Endothelial cell of umbilical vein (primary cell): ENCODE data around the gene LAMB4. TPM values are rescaled to one million over a fixed set of nuclear protein-coding genes. Genes with fewer than 3 reads are reported as not detected.
A peak's percentile ranks its signal among the peaks of the same experiment; 100 is the strongest.

Experiments used
- BruUV-seq: library from RNA; stranded (reverse); fragments of 400-500 nt; replicated peaks from 2 replicates; lab custom pipeline; 2021; lab: Mats Ljungman, UMichigan
- CTCF ChIA-PET: fragments of 300-600, 350-600 bp; sonication (Branson Sonifier 250); formaldehyde crosslinking; loops from one replicate; lab custom pipeline; 2021; ENCODE audit warnings: antibody characterized with exemption, inconsistent platforms; lab: Charles Lee
- POLR2A ChIA-PET: fragments of 300-600, 350-600 bp; sonication (Branson Sonifier 250); formaldehyde crosslinking; loops from one replicate; lab custom pipeline; 2021; ENCODE audit warnings: antibody characterized with exemption, inconsistent platforms; lab: Charles Lee
- DNase-seq: peaks from one replicate; pipeline ENCODE4 v3.0.0-alpha.2; 2011; ENCODE audit warnings: low read depth, low spot score
- FAIRE-seq: peaks from 2 replicates; lab custom pipeline; 2011; peaks lifted over from hg19 to GRCh38; lab: Jason Lieb, UNC
- H2AFZ ChIP-seq: 2 replicates; pipeline ENCODE4 v1.6.0; 2012; ENCODE audit warnings: low read depth, low read length, control low read depth, inconsistent platforms
- H3K27ac ChIP-seq: 2 replicates; pipeline ENCODE4 v1.5.1; 2011; ENCODE audit warnings: low read depth, mild to moderate bottlenecking, control low read depth, low read length, moderate library complexity; ENCODE audit not compliant: insufficient read depth
- H3K27me3 ChIP-seq, 2 experiments: 2 replicates each; pipeline versions ENCODE4 v1.6.0 to v1.6.1; 2011; ENCODE audit warnings: low read length in 2 of 2, mixed read lengths in 1 of 2; ENCODE audit not compliant: control insufficient read depth in 2 of 2, insufficient read depth in 2 of 2
- H3K36me3 ChIP-seq, 2 experiments: 2 replicates in 1 of 2; 3 replicates in 1 of 2; pipeline ENCODE4 v1.5.1; 2011; ENCODE audit warnings: low read length in 2 of 2, mild to moderate bottlenecking in 1 of 2, moderate library complexity in 1 of 2; ENCODE audit not compliant: control insufficient read depth in 2 of 2, insufficient read depth in 2 of 2; ENCODE audit errors: extremely low read depth in 1 of 2
- H3K4me1 ChIP-seq: 3 replicates; pipeline ENCODE4 v1.5.1; 2011; ENCODE audit warnings: mild to moderate bottlenecking, low read length; ENCODE audit not compliant: control insufficient read depth, insufficient read depth; ENCODE audit errors: extremely low read depth
- H3K4me2 ChIP-seq: 2 replicates; pipeline ENCODE4 v1.6.1; 2011; ENCODE audit warnings: low read length, control low read depth, mixed read lengths; ENCODE audit not compliant: insufficient read depth
- H3K4me3 ChIP-seq, 3 experiments: fragments of 200-600 bp in 1 of 3; sonication (generic), shearing (Covaris generic) in 1 of 3; replicated peaks in 1 of 3; 2 replicates each; pipeline ENCODE4 v1.5.1; 2011 to 2016; ENCODE audit warnings: control low read depth in 3 of 3, low read length in 3 of 3, mild to moderate bottlenecking in 2 of 3, inconsistent platforms in 1 of 3, low read depth in 1 of 3, moderate library complexity in 1 of 3; ENCODE audit not compliant: insufficient read depth in 1 of 3
- H3K79me2 ChIP-seq: 2 replicates; pipeline ENCODE4 v1.6.0; 2012; ENCODE audit warnings: low read length, inconsistent platforms; ENCODE audit not compliant: control insufficient read depth, insufficient read depth
- H3K9ac ChIP-seq: replicated peaks from 2 replicates; pipeline ENCODE3; 2011; ENCODE audit warnings: low read length, control low read depth; ENCODE audit not compliant: insufficient read depth; ENCODE audit errors: extremely low read depth
- H3K9me1 ChIP-seq: replicated peaks from 3 replicates; pipeline ENCODE4 v1.6.0; 2011; ENCODE audit warnings: mild to moderate bottlenecking, low read length; ENCODE audit not compliant: control insufficient read depth, insufficient read depth; ENCODE audit errors: extremely low read depth
- H3K9me3 ChIP-seq: replicated peaks from 2 replicates; pipeline ENCODE4 v1.5.1; 2012; ENCODE audit warnings: low read length, inconsistent platforms; ENCODE audit not compliant: control insufficient read depth, insufficient read depth
- H4K20me1 ChIP-seq: replicated peaks from 2 replicates; pipeline ENCODE3; 2011; ENCODE audit warnings: mild to moderate bottlenecking, low read length; ENCODE audit not compliant: control insufficient read depth, insufficient read depth; ENCODE audit errors: extremely low read depth
- EZH2 ChIP-seq: IDR thresholded peaks from 2 replicates; pipeline ENCODE4 v1.6.1; 2012; ENCODE audit warnings: borderline replicate concordance, low read depth, mild to moderate bottlenecking, moderate library complexity, low read length, inconsistent platforms; ENCODE audit not compliant: severe bottlenecking
- FOS ChIP-seq: IDR thresholded peaks from 2 replicates; pipeline ENCODE4 v1.6.1; 2011; ENCODE audit warnings: mild to moderate bottlenecking, low read length, moderate library complexity, borderline replicate concordance; ENCODE audit not compliant: insufficient read depth
- GATA2 ChIP-seq: IDR thresholded peaks from 2 replicates; pipeline ENCODE4 v1.7.0; 2011; ENCODE audit warnings: low read depth, mild to moderate bottlenecking, moderate library complexity, mixed read lengths, low read length; ENCODE audit not compliant: insufficient read length, insufficient read depth
- JUN ChIP-seq: IDR thresholded peaks from 2 replicates; pipeline ENCODE4 v1.6.1; 2011; ENCODE audit warnings: borderline replicate concordance, low read depth; ENCODE audit not compliant: insufficient read length, insufficient read depth
- MYC ChIP-seq: IDR thresholded peaks from one replicate; pipeline ENCODE4 v1.6.1; 2011; ENCODE audit warnings: mild to moderate bottlenecking, low read depth, low read length
- POLR2A ChIP-seq: IDR thresholded peaks from 2 replicates; pipeline ENCODE4 v1.6.1; 2012; ENCODE audit warnings: low read depth, mild to moderate bottlenecking, control low read depth, low read length
- POLR2AphosphoS5 ChIP-seq: IDR thresholded peaks from 2 replicates; pipeline ENCODE4 v1.6.1; 2012; ENCODE audit warnings: low read depth, mild to moderate bottlenecking, control low read depth, low read length, moderate library complexity; ENCODE audit not compliant: insufficient read depth
- dilution Hi-C: fragments of 300-500 bp; cut with MboI; formaldehyde crosslinking; loops from one replicate; pipeline ENCODE4 v1.15.0; 2019; ENCODE audit warnings: low sequenced_read_pairs; ENCODE audit not compliant: extremely low pct_ligation_motif_present
- intact Hi-C: fragments of 100-400 bp; cut with micrococcal nuclease; formaldehyde crosslinking; loops from one replicate; pipeline ENCODE4 v1.10.0; 2022
- polyA plus RNA-seq, 4 experiments: library from polyadenylated mRNA; depleted of rRNA in 3 of 4; stranded (reverse) in 3 of 4; unstranded in 1 of 4; fragments of >200 nt; gene quantifications; 2 replicates each; pipeline versions ENCODE4 v1.2.1 to v1.2.3, GENCODE V29; 2011 to 2012; ENCODE audit warnings: missing spikeins in 1 of 4
- total RNA-seq: library from RNA; stranded (reverse); gene quantifications from 2 replicates; pipeline ENCODE4 v1.2.3, GENCODE V29; 2021
- TF ChIP-seq, protein P1 (sequence below): IDR thresholded peaks from 2 replicates; pipeline ENCODE4 v1.6.1; 2011; ENCODE audit not compliant: insufficient read depth, insufficient read length
- TF ChIP-seq, protein P2 (sequence below), 2 donors: IDR thresholded peaks; 1 replicate in 1 of 2; 2 replicates in 1 of 2; pipeline ENCODE4 v1.5.1; 2011; ENCODE audit warnings: low read length in 2 of 2, mild to moderate bottlenecking in 2 of 2, moderate library complexity in 2 of 2, control low read depth in 1 of 2, inconsistent platforms in 1 of 2, low read depth in 1 of 2; ENCODE audit not compliant: insufficient read depth in 1 of 2; ENCODE audit errors: extremely low read depth in 1 of 2

Gene LAMB4
- total and polyA plus RNA-seq, 2 donors (not counting 3 experiments of a cell fraction or from before 2014, with no cell fraction given), result 0.15 to 0.20 TPM

GRCh38 chr7:108030516-108030915, 99.6 kb downstream of the LAMB4 start:
- Histone ChIP-seq H3K36me3 (no peaks in the 10 kb centered on the region), H3K4me3 (no peak overlapping the region), H4K20me1 (no peaks in the 10 kb centered on the region), H3K79me2 (no peaks in the 10 kb centered on the region), H3K27ac (peak overlapping the region; percentile 43), H3K4me1 (peaks cover 13% of the 10 kb centered on the region), H3K9me3 (no peaks in the 10 kb centered on the region), H2AFZ (peak overlapping the region; percentile 9), H3K4me2 (peak overlapping the region; percentile 55), H3K27me3 (no peaks in the 10 kb centered on the region), H3K9ac (no peak overlapping the region), H3K9me1 (no peaks in the 10 kb centered on the region)
- no TSS peak for BruUV-seq
- no peak for TF ChIP-seq JUN
- TF ChIP-seq FOS, result peak; percentile 59
- TF ChIP-seq POLR2A, result no peak
- TF ChIP-seq, protein P1, sequence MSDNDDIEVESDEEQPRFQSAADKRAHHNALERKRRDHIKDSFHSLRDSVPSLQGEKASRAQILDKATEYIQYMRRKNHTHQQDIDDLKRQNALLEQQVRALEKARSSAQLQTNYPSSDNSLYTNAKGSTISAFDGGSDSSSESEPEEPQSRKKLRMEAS, result no peak
- TF ChIP-seq GATA2, result peak; percentile 11
- TF ChIP-seq POLR2AphosphoS5, result no peak
- no peak for TF ChIP-seq EZH2
- TF ChIP-seq, protein P2, sequence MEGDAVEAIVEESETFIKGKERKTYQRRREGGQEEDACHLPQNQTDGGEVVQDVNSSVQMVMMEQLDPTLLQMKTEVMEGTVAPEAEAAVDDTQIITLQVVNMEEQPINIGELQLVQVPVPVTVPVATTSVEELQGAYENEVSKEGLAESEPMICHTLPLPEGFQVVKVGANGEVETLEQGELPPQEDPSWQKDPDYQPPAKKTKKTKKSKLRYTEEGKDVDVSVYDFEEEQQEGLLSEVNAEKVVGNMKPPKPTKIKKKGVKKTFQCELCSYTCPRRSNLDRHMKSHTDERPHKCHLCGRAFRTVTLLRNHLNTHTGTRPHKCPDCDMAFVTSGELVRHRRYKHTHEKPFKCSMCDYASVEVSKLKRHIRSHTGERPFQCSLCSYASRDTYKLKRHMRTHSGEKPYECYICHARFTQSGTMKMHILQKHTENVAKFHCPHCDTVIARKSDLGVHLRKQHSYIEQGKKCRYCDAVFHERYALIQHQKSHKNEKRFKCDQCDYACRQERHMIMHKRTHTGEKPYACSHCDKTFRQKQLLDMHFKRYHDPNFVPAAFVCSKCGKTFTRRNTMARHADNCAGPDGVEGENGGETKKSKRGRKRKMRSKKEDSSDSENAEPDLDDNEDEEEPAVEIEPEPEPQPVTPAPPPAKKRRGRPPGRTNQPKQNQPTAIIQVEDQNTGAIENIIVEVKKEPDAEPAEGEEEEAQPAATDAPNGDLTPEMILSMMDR (IDR thresholded peaks at IDR 0.05; ENCODE audit: extremely low read depth in 1 of 2, insufficient read depth in 1 of 2, low read depth in 1 of 2, low read length in 2 of 2), result no peak
- TF ChIP-seq MYC, result no peak
- ChIA-PET POLR2A (interaction anchor here (0.6 to 0.7 kb wide), 2 partner anchors 8 to 32 kb away, joined by 3 to 6 read pairs; no protein-coding TSS in a partner anchor), CTCF (interaction anchor here (0.7 to 3.1 kb wide), 4 partner anchors 14 to 115 kb away, joined by 3 to 11 read pairs (median 6); no protein-coding TSS in a partner anchor)
- dilution Hi-C loops (no loop called here), intact Hi-C loops (no loop called here)
- DNase-seq (no peak), FAIRE-seq (peak; percentile 47)
